ENCODE measurements around the gene KLHL29.

DNA sequence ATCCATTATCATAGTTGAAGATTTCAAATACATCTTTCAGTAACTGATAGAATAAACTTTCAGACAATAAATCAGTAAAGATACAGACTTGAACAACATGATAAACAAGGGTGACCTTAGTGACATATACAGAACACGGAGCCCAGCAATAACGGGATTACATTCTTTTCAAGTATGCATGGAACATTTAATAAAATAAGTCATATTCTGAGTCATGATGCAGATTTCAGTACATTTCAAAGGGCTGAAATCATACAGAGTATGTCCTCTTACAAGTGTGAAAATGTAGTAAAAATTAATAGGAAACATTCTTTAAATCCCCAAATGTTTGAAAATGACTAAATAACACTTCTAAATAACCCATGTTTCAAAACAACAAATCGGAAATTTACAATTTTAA is 17.2 kb upstream of the KLHL29 start:
- TF ChIP-seq ADNP (CRISPR knock-in tag; IDR thresholded peaks at IDR 0.05) (no peak), AKAP8 (CRISPR knock-in tag; IDR thresholded peaks at IDR 0.05) (no peak)
- TF ChIP-seq, protein P1, sequence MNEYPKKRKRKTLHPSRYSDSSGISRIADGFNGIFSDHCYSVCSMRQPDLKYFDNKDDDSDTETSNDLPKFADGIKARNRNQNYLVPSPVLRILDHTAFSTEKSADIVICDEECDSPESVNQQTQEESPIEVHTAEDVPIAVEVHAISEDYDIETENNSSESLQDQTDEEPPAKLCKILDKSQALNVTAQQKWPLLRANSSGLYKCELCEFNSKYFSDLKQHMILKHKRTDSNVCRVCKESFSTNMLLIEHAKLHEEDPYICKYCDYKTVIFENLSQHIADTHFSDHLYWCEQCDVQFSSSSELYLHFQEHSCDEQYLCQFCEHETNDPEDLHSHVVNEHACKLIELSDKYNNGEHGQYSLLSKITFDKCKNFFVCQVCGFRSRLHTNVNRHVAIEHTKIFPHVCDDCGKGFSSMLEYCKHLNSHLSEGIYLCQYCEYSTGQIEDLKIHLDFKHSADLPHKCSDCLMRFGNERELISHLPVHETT (CRISPR knock-in tag; conservative IDR thresholded peaks at IDR 0.05): no peak

Measured in HepG2 (cell line).